ENCODE results near the gene GALNT18.

Gene GALNT18

GRCh38 chr11:11563200-11563975 is 58.4 kb downstream of the GALNT18 start:
- DNase-seq, result no peak

- DNase-seq, result no peak
Measured at GRCh38 chr11:11561991-11562390, 59.8 kb downstream of the GALNT18 start.

GRCh38 chr11:11558826-11559225 is 63.0 kb downstream of the GALNT18 start:
- DNase-seq, result no peak

GRCh38 chr11:11558396-11558795 is 63.4 kb downstream of the GALNT18 start:
- DNase-seq, result no peak

GRCh38 chr11:11555208-11555607 is 66.6 kb downstream of the GALNT18 start:
- DNase-seq, result no peak

GRCh38 chr11:11553573-11553972 is 68.2 kb downstream of the GALNT18 start:
- DNase-seq, result no peak

GRCh38 chr11:11552529-11553087 is 69.2 kb downstream of the GALNT18 start:
- DNase-seq, result no peak

- no peak for DNase-seq
Measured at GRCh38 chr11:11550534-11550933, 71.3 kb downstream of the GALNT18 start.

GRCh38 chr11:11545285-11546275 is 76.2 kb downstream of the GALNT18 start:
- no peak for DNase-seq

- DNase-seq, result no peak
Measured at GRCh38 chr11:11543656-11544055, 78.1 kb downstream of the GALNT18 start.

- no peak for DNase-seq
Measured at GRCh38 chr11:11540157-11540556, 81.6 kb downstream of the GALNT18 start.

- no peak for DNase-seq
Measured at GRCh38 chr11:11538277-11538960, 83.4 kb downstream of the GALNT18 start.

- DNase-seq, result no peak
Measured at GRCh38 chr11:11537871-11538270, 83.9 kb downstream of the GALNT18 start.

- no peak for DNase-seq
Measured at GRCh38 chr11:11537372-11537771, 84.4 kb downstream of the GALNT18 start.

GRCh38 chr11:11536650-11537049 is 85.2 kb downstream of the GALNT18 start:
- DNase-seq, result no peak

GRCh38 chr11:11535611-11536010 is 86.2 kb downstream of the GALNT18 start:
- no peak for DNase-seq

- DNase-seq, result no peak
Measured at GRCh38 chr11:11534981-11535380, 86.8 kb downstream of the GALNT18 start.

GRCh38 chr11:11533751-11534150 is 88.1 kb downstream of the GALNT18 start:
- no peak for DNase-seq

- DNase-seq, result no peak
Measured at GRCh38 chr11:11533057-11533456, 88.7 kb downstream of the GALNT18 start.

GRCh38 chr11:11532574-11532973 is 89.2 kb downstream of the GALNT18 start:
- DNase-seq, result no peak

GRCh38 chr11:11531131-11531908 is 90.5 kb downstream of the GALNT18 start:
- no peak for DNase-seq

- DNase-seq, result no peak
Measured at GRCh38 chr11:11528986-11529385, 92.8 kb downstream of the GALNT18 start.

Measured in T-helper 1 cell (primary cell).